CD4-positive, CD25-positive, alpha-beta regulatory T cell (primary cell): Measurements from ENCODE around the gene MCTP1. TPM values are rescaled to one million over a fixed set of nuclear protein-coding genes. Genes with fewer than 3 reads are reported as not detected.

ENCODE experiments used
- ATAC-seq, 2 donors: fragments of 150-1000 bp; cut with Tn5 transposase; one replicate each; pipeline ENCODE4 v1.10.0; 2021; ENCODE audit warnings: low read depth in 2 of 2, moderate number of reproducible peaks in 2 of 2, moderate library complexity in 1 of 2
- DNase-seq, 3 donors: peaks; one replicate each; pipeline versions ENCODE4 v3.0.0 to v3.0.0-alpha.2; 2012 to 2022; ENCODE audit warnings: mixed read lengths in 1 of 3
- H3K27ac ChIP-seq: one replicate; pipeline ENCODE4 v1.7.0; 2013; ENCODE audit warnings: mild to moderate bottlenecking, low read length; ENCODE audit not compliant: insufficient read depth, poor library complexity, severe bottlenecking
- H3K27me3 ChIP-seq: one replicate; pipeline ENCODE4 v1.7.0; 2013; ENCODE audit warnings: low read length; ENCODE audit not compliant: control insufficient read depth, insufficient read depth
- H3K36me3 ChIP-seq: one replicate; pipeline ENCODE4 v1.7.0; 2013; ENCODE audit warnings: mild to moderate bottlenecking, low read length, moderate library complexity; ENCODE audit not compliant: control insufficient read depth, insufficient read depth
- H3K4me1 ChIP-seq: 2 replicates; pipeline ENCODE4 v1.7.0; 2013; ENCODE audit warnings: mild to moderate bottlenecking, low read length; ENCODE audit not compliant: insufficient read depth, control insufficient read depth, poor library complexity, severe bottlenecking
- H3K4me3 ChIP-seq: one replicate; pipeline ENCODE4 v1.7.0; 2013; ENCODE audit warnings: low read depth, mild to moderate bottlenecking, low read length, moderate library complexity
- H3K9me3 ChIP-seq, 2 experiments: 1 replicate in 1 of 2; 2 replicates in 1 of 2; pipeline ENCODE4 v1.7.0; 2013; ENCODE audit warnings: low read length in 2 of 2, mild to moderate bottlenecking in 1 of 2, moderate library complexity in 1 of 2; ENCODE audit not compliant: control insufficient read depth in 2 of 2
- H3K27ac Mint-ChIP-seq, 3 donors: one replicate each; pipeline ENCODE4 v1.8.0; 2020 to 2022; ENCODE audit warnings: mild to moderate bottlenecking in 3 of 3, mixed read lengths in 3 of 3, moderate library complexity in 2 of 3
- H3K27me3 Mint-ChIP-seq: one replicate; pipeline ENCODE4 v1.8.0; 2022; ENCODE audit warnings: mild to moderate bottlenecking, mixed read lengths
- H3K36me3 Mint-ChIP-seq: one replicate; pipeline ENCODE4 v1.8.0; 2020; ENCODE audit warnings: mixed read lengths
- H3K4me1 Mint-ChIP-seq, 4 donors: one replicate each; pipeline ENCODE4 v1.8.0; 2020 to 2022; ENCODE audit warnings: mixed read lengths in 4 of 4, mild to moderate bottlenecking in 1 of 4
- H3K4me3 Mint-ChIP-seq, 4 donors: one replicate each; pipeline ENCODE4 v1.8.0; 2020 to 2022; ENCODE audit warnings: mild to moderate bottlenecking in 4 of 4, mixed read lengths in 4 of 4, moderate library complexity in 3 of 4
- H3K9me3 Mint-ChIP-seq, 7 donors: one replicate each; pipeline ENCODE4 v1.8.0; 2020 to 2022; ENCODE audit warnings: mixed read lengths in 7 of 7, mild to moderate bottlenecking in 3 of 7, moderate library complexity in 2 of 7
- polyA plus RNA-seq, 4 donors: library from polyadenylated mRNA; unstranded; fragments of 300-500 nt; fragmentation: Illumina TruSeq; gene quantifications; one replicate each; pipeline ENCODE4 v1.2.3, GENCODE V29; 2021
- total RNA-seq: library from RNA; stranded (reverse); gene quantifications from one replicate; pipeline ENCODE4 v1.2.3, GENCODE V29; 2022

MCTP1 gene
- total and polyA plus RNA-seq, 5 donors from 2014 or later = 0.24 to 2.9 (median 0.76) TPM

DNA sequence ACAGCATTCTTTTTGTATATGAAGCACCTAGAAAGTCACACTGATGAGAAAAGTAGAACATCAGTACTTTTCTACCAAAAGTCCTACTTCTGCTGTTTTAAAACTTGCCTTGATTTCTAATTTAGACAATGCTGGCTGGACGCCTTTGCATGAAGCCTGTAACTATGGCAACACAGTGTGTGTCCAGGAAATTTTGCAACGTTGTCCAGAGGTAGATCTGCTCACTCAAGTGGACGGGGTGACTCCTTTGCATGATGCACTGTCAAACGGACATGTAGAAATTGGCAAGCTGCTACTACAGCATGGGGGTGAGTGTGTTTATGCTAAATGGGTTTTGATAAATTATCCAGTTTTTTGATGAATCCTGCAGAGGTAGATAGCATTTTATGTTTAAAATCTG is 592.9 kb downstream of the MCTP1 start:
- DNase-seq (no peak), ATAC-seq (no peak)
- Histone ChIP-seq H3K4me1 (no peaks in the 10 kb centered on the region), H3K36me3 (peaks cover 32% of the 10 kb centered on the region), H3K27me3 (no peaks in the 10 kb centered on the region), H3K4me3 (no peak overlapping the region), H3K9me3 (no peaks in the 10 kb centered on the region), H3K27ac (no peak overlapping the region)
- H3K4me1 Mint-ChIP-seq = peaks cover 0 to 9% (median 5%) of the 10 kb centered on the region in 4 donors
- no peak overlapping the region for H3K27ac Mint-ChIP-seq
- no peaks in the 10 kb centered on the region for H3K9me3 Mint-ChIP-seq
- no peaks in the 10 kb centered on the region for H3K27me3 Mint-ChIP-seq
- no peak overlapping the region for H3K4me3 Mint-ChIP-seq
- H3K36me3 Mint-ChIP-seq = peaks cover 45% of the 10 kb centered on the region

DNA sequence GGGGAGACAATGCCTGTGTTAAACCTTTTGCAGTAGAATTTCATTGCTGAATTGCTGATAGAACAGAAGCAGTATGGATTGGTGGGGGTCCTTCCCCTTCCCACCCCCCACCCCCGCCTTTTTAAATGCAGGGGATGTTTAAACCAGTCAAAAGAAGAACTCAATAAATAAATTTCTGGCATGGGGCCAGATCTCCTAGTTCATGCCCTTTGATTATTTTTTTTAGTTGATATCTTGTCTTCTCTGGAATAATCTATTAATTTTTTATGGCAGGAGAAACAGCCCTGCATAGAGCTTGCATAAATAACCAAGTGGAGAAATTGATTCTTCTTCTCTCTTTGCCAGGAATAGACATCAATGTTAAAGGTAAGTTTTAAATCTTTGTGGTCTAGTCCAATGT is 593.6 kb downstream of the MCTP1 start:
- Mint-ChIP-seq H3K27ac (no peak overlapping the region), H3K4me1 (peaks cover 0 to 9% (median 5%) of the 10 kb centered on the region in 4 donors), H3K27me3 (no peaks in the 10 kb centered on the region), H3K4me3 (no peak overlapping the region), H3K9me3 (no peaks in the 10 kb centered on the region), H3K36me3 (peaks cover 47% of the 10 kb centered on the region)
- Histone ChIP-seq H3K4me1 (no peaks in the 10 kb centered on the region), H3K36me3 (peaks cover 35% of the 10 kb centered on the region), H3K4me3 (no peak overlapping the region), H3K9me3 (no peaks in the 10 kb centered on the region), H3K27me3 (no peaks in the 10 kb centered on the region), H3K27ac (no peak overlapping the region)
- no peak for ATAC-seq
- no peak for DNase-seq

DNA sequence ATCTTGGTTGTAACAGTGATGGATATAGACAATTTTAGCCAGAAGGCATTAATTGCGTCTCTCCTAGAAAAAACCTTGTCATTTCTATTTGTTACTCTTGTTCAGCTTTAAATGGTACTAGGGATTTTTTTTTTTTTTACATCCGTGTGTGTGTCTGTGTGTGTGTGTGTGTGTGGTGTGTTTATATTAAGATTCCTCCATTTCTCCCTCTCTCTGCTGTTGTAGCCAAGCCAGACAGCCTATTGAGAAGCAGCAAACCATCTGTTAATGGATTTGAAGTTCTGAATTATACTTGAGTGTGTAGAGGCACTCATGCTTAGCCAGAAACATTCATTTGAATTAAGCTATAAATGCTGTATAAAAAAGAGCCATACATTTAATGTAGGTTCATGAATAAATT is 594.1 kb downstream of the MCTP1 start:
- H3K36me3 ChIP-seq = peaks cover 35% of the 10 kb centered on the region
- H3K27me3 ChIP-seq = no peaks in the 10 kb centered on the region
- Mint-ChIP-seq H3K27me3 (no peaks in the 10 kb centered on the region), H3K36me3 (peaks cover 51% of the 10 kb centered on the region), H3K9me3 (no peaks in the 10 kb centered on the region), H3K27ac (no peak overlapping the region), H3K4me1 (peaks cover 0 to 12% (median 6%) of the 10 kb centered on the region in 4 donors), H3K4me3 (no peak overlapping the region)
- no peak for DNase-seq
- H3K4me3 ChIP-seq = no peak overlapping the region
- no peak overlapping the region for H3K27ac ChIP-seq
- H3K4me1 ChIP-seq = no peaks in the 10 kb centered on the region
- no peaks in the 10 kb centered on the region for H3K9me3 ChIP-seq
- no peak for ATAC-seq

DNA sequence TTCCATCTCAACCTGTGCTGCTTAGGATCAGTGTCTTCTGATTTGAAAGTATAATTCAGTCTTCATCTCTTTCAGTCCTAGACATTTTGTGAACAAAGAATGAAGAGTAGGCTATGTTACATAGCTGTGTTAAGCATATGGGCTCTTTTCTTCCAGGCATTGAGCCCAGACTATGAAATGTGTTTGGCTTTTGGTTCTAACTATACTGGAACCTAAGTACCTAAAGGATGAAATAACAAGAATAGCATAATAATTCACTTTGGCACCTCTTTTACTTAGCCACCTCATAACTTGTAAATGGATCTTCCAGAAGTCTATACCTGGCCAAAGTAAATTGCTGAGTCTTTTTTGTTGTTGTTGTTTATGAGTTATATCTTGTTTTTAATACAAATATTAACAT is 595.0 kb downstream of the MCTP1 start:
- H3K36me3 ChIP-seq = peaks cover 36% of the 10 kb centered on the region

DNA sequence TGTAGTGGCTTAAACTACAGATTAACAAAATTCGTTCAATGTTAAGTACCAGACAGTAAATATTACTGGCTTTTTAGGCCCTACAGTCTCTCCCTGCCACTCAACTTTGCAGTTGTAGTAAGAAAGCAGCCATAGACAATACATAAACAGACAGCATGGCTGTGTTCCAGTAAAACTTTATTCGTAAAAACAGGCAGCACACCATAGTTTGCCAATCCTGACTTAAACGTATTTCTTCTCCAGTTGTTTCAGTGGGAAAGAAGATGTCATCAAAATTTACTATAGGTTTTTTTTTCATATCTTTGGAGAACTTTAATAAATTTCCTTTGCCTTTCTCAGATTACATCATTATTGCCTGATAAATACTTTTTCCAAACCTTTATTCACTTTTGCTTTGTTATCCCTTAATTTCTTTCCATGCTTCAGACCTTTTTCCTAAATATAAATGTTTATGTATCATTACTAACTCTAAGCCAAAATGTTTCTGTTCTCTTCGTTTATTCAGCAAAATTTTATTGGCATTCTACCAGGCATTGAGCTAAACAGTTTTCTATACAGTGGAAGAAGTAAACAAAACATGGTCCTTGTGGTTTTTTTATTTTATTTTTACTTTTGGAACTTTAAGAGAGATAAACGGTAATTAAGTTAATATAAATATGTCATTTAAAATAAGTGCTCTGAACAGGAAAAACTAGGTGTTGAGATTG is 601.9 kb downstream of the MCTP1 start:
- H3K4me1 ChIP-seq = no peaks in the 10 kb centered on the region
- Mint-ChIP-seq H3K9me3 (no peaks in the 10 kb centered on the region), H3K4me1 (peaks cover 0 to 17% (median under 1%) of the 10 kb centered on the region in 4 donors), H3K36me3 (peaks cover 55% of the 10 kb centered on the region), H3K27ac (no peak overlapping the region), H3K4me3 (no peak overlapping the region), H3K27me3 (no peaks in the 10 kb centered on the region)
- no peaks in the 10 kb centered on the region for H3K27me3 ChIP-seq
- ATAC-seq (no peak), DNase-seq (no peak)
- H3K4me3 ChIP-seq = no peak overlapping the region
- no peak overlapping the region for H3K27ac ChIP-seq
- H3K36me3 ChIP-seq = peaks cover 22% of the 10 kb centered on the region
- H3K9me3 ChIP-seq = no peaks in the 10 kb centered on the region

More for the DNA sequence above, 595.0 kb downstream of the MCTP1 start:
- Histone ChIP-seq H3K27me3 (no peaks in the 10 kb centered on the region), H3K4me3 (no peak overlapping the region), H3K9me3 (no peaks in the 10 kb centered on the region), H3K4me1 (no peaks in the 10 kb centered on the region), H3K27ac (no peak overlapping the region)
- H3K4me1 Mint-ChIP-seq = peaks cover 0 to 17% (median 6%) of the 10 kb centered on the region in 4 donors
- DNase-seq = no peak
- no peak for ATAC-seq
- H3K27ac Mint-ChIP-seq = peak overlapping the region in 1 of 3 donors; percentile 0
- no peak overlapping the region for H3K4me3 Mint-ChIP-seq
- H3K27me3 Mint-ChIP-seq = no peaks in the 10 kb centered on the region
- peaks cover 51% of the 10 kb centered on the region for H3K36me3 Mint-ChIP-seq
- no peaks in the 10 kb centered on the region for H3K9me3 Mint-ChIP-seq

DNA sequence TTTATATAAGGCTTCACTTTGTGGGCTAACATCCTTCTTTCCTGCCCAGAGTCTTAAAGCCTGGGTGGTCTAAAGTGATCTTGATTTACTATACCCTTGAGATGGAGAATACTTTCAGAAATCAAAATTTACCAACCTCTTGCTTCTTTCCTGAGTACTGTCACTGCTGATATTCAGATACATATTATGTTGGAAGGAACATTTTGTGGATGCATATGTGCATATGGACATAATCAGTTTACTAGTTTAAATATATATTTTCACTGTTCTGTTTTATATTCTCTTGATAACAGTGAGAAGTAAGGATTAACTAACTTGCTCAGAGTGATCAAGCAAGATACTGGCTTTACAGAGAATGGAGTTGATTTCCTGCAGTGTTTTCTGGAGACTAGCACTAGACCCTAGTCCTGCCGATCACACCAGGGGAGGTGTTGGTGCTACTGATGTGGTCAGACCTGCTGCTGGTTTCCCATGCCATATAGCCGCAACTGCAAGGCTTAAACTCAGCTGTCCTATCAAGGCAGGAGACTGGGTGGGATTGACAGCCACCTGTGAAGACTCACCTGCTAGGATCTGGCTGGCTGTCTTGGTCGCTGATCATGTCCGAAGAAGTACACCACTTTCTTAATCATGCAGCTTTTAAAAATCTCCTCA is 608.8 kb downstream of the MCTP1 start:
- peaks cover 16% of the 10 kb centered on the region for H3K36me3 ChIP-seq
- H3K27me3 Mint-ChIP-seq = no peaks in the 10 kb centered on the region
- peaks cover 0 to 5% (median 0%) of the 10 kb centered on the region in 4 donors for H3K4me1 Mint-ChIP-seq
- H3K27me3 ChIP-seq = no peaks in the 10 kb centered on the region
- H3K4me3 ChIP-seq = no peak overlapping the region
- no peaks in the 10 kb centered on the region for H3K4me1 ChIP-seq
- no peak overlapping the region for H3K4me3 Mint-ChIP-seq
- H3K9me3 Mint-ChIP-seq = no peaks in the 10 kb centered on the region
- no peak for ATAC-seq
- DNase-seq = no peak
- H3K36me3 Mint-ChIP-seq = peaks cover 31% of the 10 kb centered on the region
- H3K9me3 ChIP-seq = no peaks in the 10 kb centered on the region
- no peak overlapping the region for H3K27ac ChIP-seq
- no peak overlapping the region for H3K27ac Mint-ChIP-seq

DNA sequence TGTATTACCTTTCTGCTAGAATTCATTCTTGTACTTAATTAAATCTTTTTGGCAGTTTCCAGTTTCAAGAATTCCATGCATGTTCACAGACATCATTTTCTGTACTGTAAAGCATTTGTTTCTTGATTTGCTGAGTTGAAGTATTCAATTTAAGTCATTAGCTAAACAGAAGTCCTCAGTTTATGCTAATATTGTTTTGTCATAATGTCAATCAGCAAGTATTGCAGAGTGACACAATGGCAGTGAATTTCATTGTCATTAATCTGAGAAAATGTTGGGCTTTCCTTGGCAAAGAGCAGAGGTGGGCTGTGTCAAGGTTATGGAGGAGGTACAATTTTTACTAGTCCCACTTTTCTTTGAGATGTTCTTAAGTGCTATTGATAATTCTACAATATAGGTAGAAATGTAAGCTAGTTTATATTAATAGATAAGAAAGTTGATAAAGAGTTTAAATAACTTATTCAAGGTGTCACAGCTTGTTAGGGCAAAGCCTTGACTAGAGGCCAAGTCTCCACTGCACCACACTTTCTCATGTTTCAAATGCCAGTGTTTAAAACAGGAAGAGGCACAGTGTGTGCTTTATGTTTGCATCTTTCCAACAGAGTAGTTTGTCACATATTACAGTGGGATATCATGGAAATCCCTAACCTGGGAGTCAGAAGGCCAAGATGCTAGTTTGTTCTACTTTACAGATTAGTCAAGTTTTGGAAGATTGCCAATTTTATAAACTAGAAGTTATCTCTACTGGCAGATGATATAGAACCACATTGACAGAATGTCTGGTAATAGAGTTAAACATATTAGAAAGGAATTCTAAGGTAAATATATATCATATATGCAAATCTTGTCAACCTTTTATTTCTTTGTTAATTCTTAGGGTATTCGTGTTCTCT is 610.2 kb downstream of the MCTP1 start:
- Mint-ChIP-seq H3K27me3 (no peaks in the 10 kb centered on the region), H3K36me3 (peaks cover 23% of the 10 kb centered on the region), H3K9me3 (no peaks in the 10 kb centered on the region), H3K27ac (no peak overlapping the region), H3K4me1 (peaks cover 0 to 5% (median 0%) of the 10 kb centered on the region in 4 donors), H3K4me3 (no peak overlapping the region)
- H3K4me3 ChIP-seq = no peak overlapping the region
- no peaks in the 10 kb centered on the region for H3K9me3 ChIP-seq
- H3K4me1 ChIP-seq = no peaks in the 10 kb centered on the region
- DNase-seq = no peak
- no peak overlapping the region for H3K27ac ChIP-seq
- H3K36me3 ChIP-seq = peaks cover 18% of the 10 kb centered on the region
- no peaks in the 10 kb centered on the region for H3K27me3 ChIP-seq
- no peak for ATAC-seq
